Epithelial cell of esophagus (primary cell): ENCODE measurements around the gene NPPB.

Source experiments
- DNase-seq: peaks from one replicate; pipeline ENCODE4 v3.0.0; 2010; ENCODE audit warnings: low read depth
- H3K4me3 ChIP-seq: 2 replicates; pipeline ENCODE4 v1.5.1; 2011; ENCODE audit warnings: mild to moderate bottlenecking, low read length, control low read depth
- CTCF ChIP-seq: IDR thresholded peaks from 2 replicates; pipeline ENCODE4 v1.5.1; 2011; ENCODE audit warnings: low read depth, mild to moderate bottlenecking, low read length, control low read depth, inconsistent platforms; ENCODE audit not compliant: insufficient read depth; ENCODE audit errors: missing control alignments

The NPPB gene

GRCh38 chr1:11817192-11817591, 41.6 kb downstream of the NPPB start:
- TF ChIP-seq CTCF = no peak
- DNase-seq = no peak
- H3K4me3 ChIP-seq = no peak overlapping the region

- H3K4me3 ChIP-seq = no peak overlapping the region
- no peak for TF ChIP-seq CTCF
- DNase-seq = no peak
These were observed 45.7 kb downstream of the NPPB start for GRCh38 chr1:11813021-11813420.
